K562 (cell line): ENCODE results near the gene RPP38. TPM values are rescaled to one million over a fixed set of nuclear protein-coding genes. Genes with fewer than 3 reads are reported as not detected.

Experiments used
- ATAC-seq: fragments of 200-7000 bp; cut with Tn5 transposase; 3 replicates; pipeline ENCODE4 v1.9.1; 2020; ENCODE audit warnings: moderate library complexity
- BruUV-seq: library from RNA; stranded (reverse); fragments of 400-500 nt; replicated peaks from 2 replicates; lab custom pipeline; 2021; lab: Mats Ljungman, UMichigan
- CTCF ChIA-PET: fragments of 300-600 bp; formaldehyde crosslinking; extraction: SDS; loops from one replicate; lab custom pipeline; 2021; ENCODE audit warnings: low intra/inter-chr PET ratio; lab: Yijun Ruan, JAX
- POLR2A ChIA-PET: fragments of 300-600, 350-650 bp; sonication (Branson Sonifier 250); formaldehyde crosslinking; extraction: SDS; loops from one replicate; lab custom pipeline; 2021; ENCODE audit warnings: antibody characterized with exemption, inconsistent platforms; lab: Yijun Ruan, JAX
- DNase-seq, 4 experiments: peaks; one replicate each; pipeline versions ENCODE4 v3.0.0 to v3.0.0-alpha.2; 2011 to 2018; ENCODE audit warnings: low spot score in 3 of 4, mixed read lengths in 3 of 4; ENCODE audit errors: extremely low read depth in 1 of 4
- FAIRE-seq: peaks from 2 replicates; lab custom pipeline; 2011; peaks lifted over from hg19 to GRCh38; lab: Jason Lieb, UNC
- H2AFZ ChIP-seq: 2 replicates; pipeline ENCODE4 v1.6.0; 2011; ENCODE audit warnings: low read depth, low read length, control low read depth, inconsistent platforms
- H3K27ac ChIP-seq: fragments of 200-600 bp; 3 replicates; pipeline ENCODE4 v1.8.0; 2011; ENCODE audit warnings: low read depth, mild to moderate bottlenecking, control low read depth, inconsistent platforms, low read length, moderate library complexity, mixed read lengths; ENCODE audit errors: extremely low read depth
- H3K27me3 ChIP-seq, 2 experiments: fragments of 300-600 bp in 1 of 2; 2 replicates in 1 of 2; 3 replicates in 1 of 2; pipeline versions ENCODE4 v1.6.0 to v1.8.0; 2011; ENCODE audit warnings: inconsistent platforms in 2 of 2, low read length in 2 of 2, mild to moderate bottlenecking in 1 of 2, mixed read lengths in 1 of 2, moderate library complexity in 1 of 2; ENCODE audit not compliant: control insufficient read depth in 2 of 2, insufficient read depth in 2 of 2
- H3K36me3 ChIP-seq: fragments of 300-600 bp; 3 replicates; pipeline ENCODE4 v1.8.0; 2011; ENCODE audit warnings: mild to moderate bottlenecking, low read length, inconsistent platforms; ENCODE audit not compliant: control insufficient read depth, insufficient read depth
- H3K4me1 ChIP-seq, 2 experiments: fragments of 200-600 bp in 1 of 2; replicated peaks in 1 of 2; 2 replicates in 1 of 2; 3 replicates in 1 of 2; pipeline versions ENCODE4 v1.5.1 to v1.8.0; 2011; ENCODE audit warnings: inconsistent platforms in 2 of 2, low read length in 2 of 2, mild to moderate bottlenecking in 1 of 2, mixed read lengths in 1 of 2, moderate library complexity in 1 of 2; ENCODE audit not compliant: control insufficient read depth in 2 of 2, insufficient read depth in 2 of 2
- H3K4me2 ChIP-seq: 2 replicates; pipeline ENCODE4 v1.6.1; 2011; ENCODE audit warnings: low read length, control low read depth, inconsistent platforms, mixed read lengths; ENCODE audit not compliant: insufficient read depth
- H3K4me3 ChIP-seq: fragments of 200-600 bp; sonication (generic), shearing (Covaris generic); 2 replicates; pipeline ENCODE4 v1.5.1; 2016; ENCODE audit warnings: control low read depth, inconsistent platforms
- H3K79me2 ChIP-seq: fragments of 200-600 bp; 3 replicates; pipeline ENCODE4 v1.8.0; 2011; ENCODE audit warnings: low read length, inconsistent platforms; ENCODE audit not compliant: control insufficient read depth, insufficient read depth
- H3K9ac ChIP-seq, 2 experiments: 2 replicates each; pipeline versions ENCODE4 v1.6.0 to v1.6.1; 2011; ENCODE audit warnings: low read depth in 2 of 2, low read length in 2 of 2, control low read depth in 1 of 2, inconsistent platforms in 1 of 2, mild to moderate bottlenecking in 1 of 2, mixed read lengths in 1 of 2; ENCODE audit not compliant: insufficient read depth in 1 of 2
- H3K9me1 ChIP-seq: one replicate; pipeline ENCODE4 v1.6.0; 2011; ENCODE audit warnings: inconsistent platforms, mild to moderate bottlenecking, low read length, moderate library complexity; ENCODE audit not compliant: control insufficient read depth, insufficient read depth
- H3K9me3 ChIP-seq: replicated peaks from 2 replicates; pipeline ENCODE4 v1.5.1; 2011; ENCODE audit warnings: low read depth, low read length, inconsistent platforms; ENCODE audit not compliant: control insufficient read depth, insufficient read depth
- H4K20me1 ChIP-seq: replicated peaks from 2 replicates; pipeline ENCODE4 v1.6.1; 2011; ENCODE audit warnings: low read length, inconsistent platforms, mixed read lengths; ENCODE audit not compliant: control insufficient read depth, insufficient read depth
- ARID4B ChIP-seq: sonication (generic); formaldehyde crosslinking; IDR thresholded peaks from 2 replicates; pipeline ENCODE4 v1.8.0; 2022; ENCODE audit warnings: mild to moderate bottlenecking, missing genetic modification reagents
- BMI1 ChIP-seq: fragments of 150-350 bp; IDR thresholded peaks from 2 replicates; pipeline ENCODE4 v1.6.1; 2014; ENCODE audit warnings: low read length
- CREB3L1 ChIP-seq: fragments of 450-650 bp; IDR thresholded peaks from 2 replicates; pipeline ENCODE4 v1.6.1; 2014; ENCODE audit warnings: low read depth, mild to moderate bottlenecking, moderate library complexity, borderline replicate concordance
- DPF2 ChIP-seq: fragments of 450-650 bp; IDR thresholded peaks from 2 replicates; pipeline ENCODE4 v1.6.1; 2016
- HNRNPK ChIP-seq: fragments of 200-400 bp; formaldehyde crosslinking; IDR thresholded peaks from one replicate; pipeline ENCODE4 v1.6.1; 2018; ENCODE audit warnings: mild to moderate bottlenecking, low read depth, low read length; ENCODE audit not compliant: poor library complexity, severe bottlenecking
- JUNB ChIP-seq: fragments of 450-650 bp; formaldehyde crosslinking; conservative IDR thresholded peaks from 2 replicates; pipeline ENCODE4 v1.4.0; 2020; ENCODE audit warnings: mild to moderate bottlenecking
- KDM5B ChIP-seq: fragments of 200-600 bp; sonication (generic); IDR thresholded peaks from 2 replicates; pipeline ENCODE4 v1.6.1; 2012; ENCODE audit warnings: low read depth, mild to moderate bottlenecking, moderate library complexity, low read length, control low read depth, inconsistent platforms; ENCODE audit not compliant: insufficient replicate concordance
- MCM5 ChIP-seq: fragments of 450-650 bp; IDR thresholded peaks from 2 replicates; pipeline ENCODE4 v1.6.1; 2016; ENCODE audit warnings: low read depth
- SREBF2 ChIP-seq: sonication (generic); formaldehyde crosslinking; IDR thresholded peaks from 2 replicates; pipeline ENCODE4 v1.4.0; 2020; ENCODE audit warnings: mild to moderate bottlenecking, missing genetic modification reagents
- ZNF398 ChIP-seq: fragments of 250-450 bp; sonication (Bioruptor Pico); IDR thresholded peaks from 2 replicates; pipeline ENCODE4 v1.8.0; 2021; ENCODE audit warnings: moderate library complexity, mild to moderate bottlenecking, inconsistent platforms
- WGBS: fragments of 100-300 bp; shearing (Covaris generic); methylation state at CpG from one replicate; pipeline ENCODE4 v1.1.6; 2016; ENCODE audit warnings: low coverage, mixed read lengths; ENCODE audit not compliant: insufficient coverage; ENCODE audit errors: missing lambda C conversion rate; 5-methylcytosine and 5-hydroxymethylcytosine counted together
- in situ Hi-C: fragments of 300-500 bp; cut with MboI; formaldehyde crosslinking; loops from 4 replicates; pipeline ENCODE4 v1.15.0; 2018; ENCODE audit warnings: inconsistent platforms, mixed read lengths
- intact Hi-C: fragments of 100-400 bp; cut with micrococcal nuclease; formaldehyde crosslinking; loops from 2 replicates; pipeline ENCODE4 v1.14.2; 2022
- polyA plus RNA-seq, 8 experiments: library from polyadenylated mRNA; depleted of rRNA in 4 of 8; stranded (reverse) in 5 of 8; unstranded in 3 of 8; fragments of >200 nt; fragmentation: Nextera tagmentation in 2 of 8; fragmentation: Illumina TruSeq in 1 of 8; extraction: Ambion mirVana in 2 of 8; extraction: Trizol in 1 of 8; gene quantifications; 2 replicates each; pipeline versions ENCODE4 v1.2.1 to v1.2.3, GENCODE V29; 2011 to 2014; ENCODE audit warnings: inconsistent platforms in 1 of 8, missing spikeins in 1 of 8
- total RNA-seq, 7 experiments: library from RNA; depleted of rRNA in 6 of 7; stranded (reverse); fragments of >200 nt in 6 of 7; fragmentation: Illumina TruSeq in 2 of 7; extraction: Trizol in 2 of 7; gene quantifications; 2 replicates each; pipeline versions ENCODE4 v1.2.1 to v1.2.3, GENCODE V29; 2011 to 2021; ENCODE audit warnings: low replicate concordance in 1 of 7
- TF ChIP-seq, protein P1 (sequence below), 2 experiments: fragments of 150-350 bp in 1 of 2; IDR thresholded peaks; 2 replicates each; pipeline ENCODE4 v1.6.1; 2012 to 2016; ENCODE audit warnings: low read depth in 2 of 2, low read length in 2 of 2, mild to moderate bottlenecking in 1 of 2, moderate library complexity in 1 of 2

Gene RPP38
- total and polyA plus RNA-seq, 9 of the 15 experiments (the other 6 are each of a cell fraction or from before 2014, with no cell fraction given), result 26.3 to 58.6 (median 33.8) TPM

DNA sequence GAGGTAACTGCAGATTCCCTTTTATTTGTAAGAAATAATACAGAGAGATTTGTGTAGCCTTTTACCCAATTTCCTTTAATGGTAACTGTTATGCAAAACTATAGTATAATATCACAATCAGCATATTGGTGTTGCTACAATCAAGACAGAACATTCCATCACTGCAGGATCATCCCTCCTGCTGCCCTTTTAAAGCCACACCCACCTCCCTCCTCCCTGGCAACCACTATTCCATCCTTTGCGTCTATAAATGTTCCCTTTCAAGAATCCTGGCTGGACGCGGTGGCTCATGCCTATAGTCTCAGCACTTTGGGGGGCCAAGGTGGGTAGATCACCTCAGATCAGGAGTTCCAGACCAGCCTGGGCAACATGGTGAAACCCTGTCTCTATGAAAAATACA, 21.7 kb upstream of the RPP38 start:
- CTCF ChIA-PET, result no interaction called here
- no peaks in the 10 kb centered on the region for H3K36me3 ChIP-seq
- intact Hi-C loops (no loop called here), in situ Hi-C loops (no loop called here)
- no peak overlapping the region for H3K4me2 ChIP-seq
- peaks cover 0 to 4% of the 10 kb centered on the region in 2 experiments; a peak in 2 of 5 replicates for H3K27me3 ChIP-seq
- H3K4me1 ChIP-seq, result no peaks in the 10 kb centered on the region
- POLR2A ChIA-PET, result no interaction called here
- WGBS, result 54% methylated on average over 3 of the region's 3 CpGs
- H3K27ac ChIP-seq, result no peak overlapping the region
- FAIRE-seq, result no peak
- no peak overlapping the region for H3K4me3 ChIP-seq
- no peaks in the 10 kb centered on the region for H3K9me1 ChIP-seq
- peaks cover 6% of the 10 kb centered on the region; the same call in 1 of the 2 replicates for H3K9me3 ChIP-seq
- no TSS peak for BruUV-seq
- H4K20me1 ChIP-seq, result no peaks in the 10 kb centered on the region
- no peak overlapping the region for H2AFZ ChIP-seq
- H3K79me2 ChIP-seq, result no peaks in the 10 kb centered on the region
- DNase-seq, result no peak
- no peak for ATAC-seq
- no peak overlapping the region for H3K9ac ChIP-seq
- TF ChIP-seq HNRNPK (no peak), JUNB (CRISPR knock-in tag) (no peak), MCM5 (no peak), SREBF2 (CRISPR knock-in tag) (no peak), ARID4B (no peak), BMI1 (no peak), CREB3L1 (no peak), KDM5B (no peak), ZNF398 (CRISPR knock-in tag) (no peak), DPF2 (no peak)
- TF ChIP-seq, protein P1, sequence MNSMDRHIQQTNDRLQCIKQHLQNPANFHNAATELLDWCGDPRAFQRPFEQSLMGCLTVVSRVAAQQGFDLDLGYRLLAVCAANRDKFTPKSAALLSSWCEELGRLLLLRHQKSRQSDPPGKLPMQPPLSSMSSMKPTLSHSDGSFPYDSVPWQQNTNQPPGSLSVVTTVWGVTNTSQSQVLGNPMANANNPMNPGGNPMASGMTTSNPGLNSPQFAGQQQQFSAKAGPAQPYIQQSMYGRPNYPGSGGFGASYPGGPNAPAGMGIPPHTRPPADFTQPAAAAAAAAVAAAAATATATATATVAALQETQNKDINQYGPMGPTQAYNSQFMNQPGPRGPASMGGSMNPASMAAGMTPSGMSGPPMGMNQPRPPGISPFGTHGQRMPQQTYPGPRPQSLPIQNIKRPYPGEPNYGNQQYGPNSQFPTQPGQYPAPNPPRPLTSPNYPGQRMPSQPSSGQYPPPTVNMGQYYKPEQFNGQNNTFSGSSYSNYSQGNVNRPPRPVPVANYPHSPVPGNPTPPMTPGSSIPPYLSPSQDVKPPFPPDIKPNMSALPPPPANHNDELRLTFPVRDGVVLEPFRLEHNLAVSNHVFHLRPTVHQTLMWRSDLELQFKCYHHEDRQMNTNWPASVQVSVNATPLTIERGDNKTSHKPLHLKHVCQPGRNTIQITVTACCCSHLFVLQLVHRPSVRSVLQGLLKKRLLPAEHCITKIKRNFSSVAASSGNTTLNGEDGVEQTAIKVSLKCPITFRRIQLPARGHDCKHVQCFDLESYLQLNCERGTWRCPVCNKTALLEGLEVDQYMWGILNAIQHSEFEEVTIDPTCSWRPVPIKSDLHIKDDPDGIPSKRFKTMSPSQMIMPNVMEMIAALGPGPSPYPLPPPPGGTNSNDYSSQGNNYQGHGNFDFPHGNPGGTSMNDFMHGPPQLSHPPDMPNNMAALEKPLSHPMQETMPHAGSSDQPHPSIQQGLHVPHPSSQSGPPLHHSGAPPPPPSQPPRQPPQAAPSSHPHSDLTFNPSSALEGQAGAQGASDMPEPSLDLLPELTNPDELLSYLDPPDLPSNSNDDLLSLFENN (IDR thresholded peaks at IDR 0.05; ENCODE audit: low read depth in 2 of 2, low read length in 2 of 2), result no peak
